Heart right ventricle (tissue), 16 donors: Measurements from ENCODE around the gene MGLL. TPM values are rescaled to one million over a fixed set of nuclear protein-coding genes. Genes with fewer than 3 reads are reported as not detected.

Source experiments
- ATAC-seq, 8 donors: fragments of 200-7000 bp; cut with Tn5 transposase; one replicate each; pipeline ENCODE4 v1.9.1; 2020; ENCODE audit warnings: mild to moderate bottlenecking in 8 of 8, moderate library complexity in 8 of 8, moderate number of reproducible peaks in 1 of 8
- DNase-seq, 2 donors: peaks; one replicate each; pipeline ENCODE4 v3.0.0-alpha.2; 2020
- H3K27ac ChIP-seq, 10 donors: fragments of 200-600 bp; sonication (generic) in 2 of 10; one replicate each; pipeline versions ENCODE4 v1.5.0 to v1.8.0; 2020 to 2022; ENCODE audit warnings: mild to moderate bottlenecking in 3 of 10
- H3K27me3 ChIP-seq, 7 donors: fragments of 200-600 bp; one replicate each; pipeline ENCODE4 v1.8.0; 2021 to 2022; ENCODE audit warnings: mild to moderate bottlenecking in 2 of 7
- H3K36me3 ChIP-seq, 9 donors: fragments of 200-600 bp; sonication (generic) in 1 of 9; one replicate each; pipeline versions ENCODE4 v1.5.0 to v1.8.0; 2020 to 2022; ENCODE audit warnings: mild to moderate bottlenecking in 2 of 9
- H3K4me1 ChIP-seq, 9 donors: fragments of 200-600 bp; sonication (generic) in 1 of 9; one replicate each; pipeline versions ENCODE4 v1.5.0 to v1.8.0; 2020 to 2022; ENCODE audit warnings: mild to moderate bottlenecking in 4 of 9
- H3K4me3 ChIP-seq, 10 donors: fragments of 200-600 bp; sonication (generic) in 2 of 10; one replicate each; pipeline versions ENCODE4 v1.5.0 to v1.8.0; 2020 to 2022; ENCODE audit warnings: mild to moderate bottlenecking in 7 of 10, moderate library complexity in 2 of 10
- H3K9me3 ChIP-seq, 11 donors: fragments of 200-600 bp in 10 of 11; sonication (generic) in 2 of 11; one replicate each; pipeline versions ENCODE4 v1.5.0 to v1.8.0; 2013 to 2022; ENCODE audit warnings: mild to moderate bottlenecking in 2 of 11, control low read depth in 1 of 11, moderate library complexity in 1 of 11
- CTCF ChIP-seq, 9 donors: fragments of 200-600 bp; sonication (generic) in 2 of 9; IDR thresholded peaks; one replicate each; pipeline versions ENCODE4 v1.5.0 to v1.8.0; 2021 to 2022; ENCODE audit warnings: antibody characterized with exemption in 9 of 9, mild to moderate bottlenecking in 5 of 9, moderate library complexity in 1 of 9
- WGBS, 2 donors: extraction: QIAGEN DNeasy Blood & Tissue Kit; methylation state at CpG; one replicate each; pipeline ENCODE4 v1.1.7; 2013; ENCODE audit warnings: inconsistent platforms in 1 of 2; 5-methylcytosine and 5-hydroxymethylcytosine counted together
- intact Hi-C, 10 donors: fragments of 100-400 bp; cut with DNase I; formaldehyde crosslinking; loops; one replicate each; pipeline versions ENCODE4 v1.11.1 to v1.14.2; 2022
- polyA plus RNA-seq, 2 donors: library from polyadenylated mRNA; stranded (reverse); fragments of 200-250 nt; gene quantifications; one replicate each; pipeline ENCODE4 v1.2.3, GENCODE V29; 2013
- total RNA-seq, 10 donors: library from RNA; stranded (reverse); fragmentation: NEBNext Ultra II Directional in 3 of 10; extraction: Animal tissue kit (Norgen Biotek cat#: 25700) in 3 of 10; gene quantifications; one replicate each; pipeline versions ENCODE4 v1.2.1 to v1.2.4, GENCODE V29; 2021 to 2023
- donor health status: Arrhythmogenic right ventricular cardiomyopathy.
- donor health status: ischemic (EF 13 %, LVEDD 7.1; RV severe dilation, severe dysfunction).
- donor health status: healthy with polysubstance abuse.
- donor health status: DM: no; HTN: yes; CAD: no.
- donor health status: DM: no; HTN: no; CAD: no.
- donor health status: ischemic (EF 25% LVEDD 6.9; RV normal size, moderate dysfunction).
- donor health status: ischemic (EF 25% LVEDD 5.7; RV mildly dilated, moderate dysfunction).
- donor health status: healthy.
- donor health status: DM: yes; HTN: yes; CAD: no.
- donor health status: Ischemic cardiomyopathy.
- donor health status: ischemic (EF 35%, LVEDD 5.7; RV mildly dilated, moderate dysfunction).
- donor health status: nonischemic (EF 11% LVEDD 7.7; RV severe dilation, severe dysfunction).
- donor health status: DM: yes; HTN: yes; CAD: no.
- donor health status: PGD.
- donor health status: ischemic (EF 29% LVEDD 5.4; RV normal size, mild dysfunction).
- donor health status: nonischemic (EF 23%, LVEDD 6.1; RV moderate dilation, normal function).

MGLL gene
- total and polyA plus RNA-seq, 12 donors: 35.7 to 103 (median 65.2) TPM

GRCh38 chr3:127691974-127692373 is 130.3 kb downstream of the MGLL start:
- peak in 1 of 2 donors; percentile 10 for DNase-seq
- peak overlapping the region in 7 of 10 donors; percentile 28 to 70 (median 62) for H3K27ac ChIP-seq
- intact Hi-C loops: loop anchor here in 3 of 10 donors (5.0 to 10.0 kb wide), 6 partner anchors 115 to 380 kb away; partner anchors contain the start of gene MGLL (in 2 of the 3)
- H3K36me3 ChIP-seq: peaks cover 0 to 67% (median 10%) of the 10 kb centered on the region in 9 donors
- no peak for ATAC-seq
- H3K4me1 ChIP-seq: peaks cover 12 to 62% (median 27%) of the 10 kb centered on the region in 9 donors
- H3K4me3 ChIP-seq: no peak overlapping the region
- 74 to 88% methylated on average over 6 of the region's 6 CpGs for WGBS, 2 donors
- TF ChIP-seq CTCF (IDR thresholded peaks at IDR 0.05): no peak
- H3K9me3 ChIP-seq: no peaks in the 10 kb centered on the region
- H3K27me3 ChIP-seq: no peaks in the 10 kb centered on the region

- H3K4me1 ChIP-seq: peaks cover 7 to 57% (median 22%) of the 10 kb centered on the region in 9 donors
- TF ChIP-seq CTCF (IDR thresholded peaks at IDR 0.05): no peak
- intact Hi-C loops: loop anchor here in 3 of 10 donors (5.0 to 10.0 kb wide), 6 partner anchors 114 to 381 kb away; partner anchors contain the start of gene MGLL (in 2 of the 3)
- DNase-seq (peak in 1 of 2 donors; percentile 10), ATAC-seq (no peak)
- peak overlapping the region in 9 of 10 donors; percentile 28 to 70 (median 53) for H3K27ac ChIP-seq
- no peaks in the 10 kb centered on the region for H3K27me3 ChIP-seq
- 79 to 84% methylated on average over 8 of the region's 8 CpGs for WGBS, 2 donors
- H3K36me3 ChIP-seq: peaks cover 0 to 67% (median 10%) of the 10 kb centered on the region in 9 donors
- H3K9me3 ChIP-seq: no peaks in the 10 kb centered on the region
- no peak overlapping the region for H3K4me3 ChIP-seq
These were observed 130.8 kb downstream of the MGLL start for GRCh38 chr3:127691489-127691888.

GRCh38 chr3:127690823-127691452 is 131.4 kb downstream of the MGLL start:
- no peaks in the 10 kb centered on the region for H3K9me3 ChIP-seq
- peaks cover 0 to 67% (median 10%) of the 10 kb centered on the region in 9 donors for H3K36me3 ChIP-seq
- ATAC-seq: peak; percentile 40 to 72 (median 66)
- peak; percentile 14 to 66 (median 54) for TF ChIP-seq CTCF (IDR thresholded peaks at IDR 0.05)
- no peaks in the 10 kb centered on the region for H3K27me3 ChIP-seq
- H3K27ac ChIP-seq: peak overlapping the region in 9 of 10 donors; percentile 28 to 70 (median 53)
- H3K4me1 ChIP-seq: peaks cover 5 to 52% (median 20%) of the 10 kb centered on the region in 9 donors
- WGBS, 2 donors: 79 to 87% methylated on average over 4 of the region's 4 CpGs
- peak in 1 of 2 donors; percentile 38 for DNase-seq
- no peak overlapping the region for H3K4me3 ChIP-seq
- intact Hi-C loops: loop anchor here in 3 of 10 donors (5.0 to 10.0 kb wide), 6 partner anchors 114 to 381 kb away; partner anchors contain the start of gene MGLL (in 2 of the 3)

- H3K27ac ChIP-seq: peak overlapping the region in 8 of 10 donors; percentile 28 to 70 (median 58)
- no peaks in the 10 kb centered on the region for H3K9me3 ChIP-seq
- no peak for TF ChIP-seq CTCF (IDR thresholded peaks at IDR 0.05)
- DNase-seq: peak in 1 of 2 donors; percentile 10
- peak in 1 of 8 donors; percentile 8 for ATAC-seq
- WGBS, 2 donors: 70 to 80% methylated on average over 4 of the region's 4 CpGs
- peaks cover 0 to 64% (median 10%) of the 10 kb centered on the region in 9 donors for H3K36me3 ChIP-seq
- no peaks in the 10 kb centered on the region for H3K27me3 ChIP-seq
- H3K4me1 ChIP-seq: peaks cover 5 to 49% (median 20%) of the 10 kb centered on the region in 9 donors
- intact Hi-C loops: loop anchor here in 3 of 10 donors (5.0 to 10.0 kb wide), 6 partner anchors 113 to 382 kb away; partner anchors contain the start of gene MGLL (in 2 of the 3)
- no peak overlapping the region for H3K4me3 ChIP-seq
These were observed 132.2 kb downstream of the MGLL start for GRCh38 chr3:127690106-127690505.
